Right kidney (tissue), 1 donor: ENCODE data around the gene SOX18.

Experiments used
- DNase-seq: peaks from one replicate; pipeline ENCODE4 v3.0.0-alpha.2; 2016

The SOX18 gene

GRCh38 chr20:64069209-64069613, 19.8 kb upstream of the SOX18 start:
- no peak for DNase-seq

DNA sequence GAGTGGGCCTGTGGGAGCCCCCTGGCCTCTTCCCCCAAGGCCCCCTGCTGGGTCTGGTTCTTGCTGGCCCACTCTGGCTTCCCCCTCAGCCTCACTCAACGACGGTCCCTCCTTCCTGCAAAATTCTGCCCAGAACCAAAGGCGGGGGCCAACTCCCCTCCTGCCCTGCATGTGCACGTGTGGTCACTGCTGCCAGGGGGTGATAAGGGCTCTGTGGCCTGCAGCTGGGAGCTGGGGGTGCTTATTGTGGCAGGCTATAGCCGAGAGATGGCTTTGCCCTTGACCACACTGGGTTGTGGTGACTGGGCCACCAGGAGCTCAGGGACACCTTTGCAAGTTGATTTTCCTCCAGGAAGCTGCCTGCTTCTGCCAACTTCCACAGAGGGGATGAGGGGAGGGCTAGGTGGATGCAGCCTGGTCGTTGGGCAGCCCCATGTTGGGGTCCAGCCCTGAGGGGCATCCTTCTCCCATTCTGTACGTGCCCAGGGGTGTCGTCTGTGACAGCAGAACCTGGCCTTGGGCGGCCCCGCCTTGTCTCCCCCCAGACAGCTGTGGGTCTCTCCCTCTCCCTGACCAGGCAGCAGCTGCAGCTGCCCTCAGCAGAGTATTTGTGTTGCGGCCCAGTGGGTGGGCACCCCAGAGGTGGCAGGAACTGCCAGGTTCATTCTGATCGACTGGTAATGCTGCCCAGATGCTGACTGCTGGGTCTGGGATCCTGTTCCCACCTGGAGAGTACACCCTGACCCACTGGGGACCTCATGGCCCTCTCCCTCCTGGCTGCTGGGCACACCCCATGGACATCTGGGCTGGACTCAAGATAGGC, 19.2 kb upstream of the SOX18 start:
- DNase-seq: no peak

GRCh38 chr20:64067733-64068307, 18.4 kb upstream of the SOX18 start:
- no peak for DNase-seq

- no peak for DNase-seq
Measured at GRCh38 chr20:64067005-64067632, 17.7 kb upstream of the SOX18 start.

- no peak for DNase-seq
Measured at GRCh38 chr20:64065974-64066343, 16.5 kb upstream of the SOX18 start.

DNA sequence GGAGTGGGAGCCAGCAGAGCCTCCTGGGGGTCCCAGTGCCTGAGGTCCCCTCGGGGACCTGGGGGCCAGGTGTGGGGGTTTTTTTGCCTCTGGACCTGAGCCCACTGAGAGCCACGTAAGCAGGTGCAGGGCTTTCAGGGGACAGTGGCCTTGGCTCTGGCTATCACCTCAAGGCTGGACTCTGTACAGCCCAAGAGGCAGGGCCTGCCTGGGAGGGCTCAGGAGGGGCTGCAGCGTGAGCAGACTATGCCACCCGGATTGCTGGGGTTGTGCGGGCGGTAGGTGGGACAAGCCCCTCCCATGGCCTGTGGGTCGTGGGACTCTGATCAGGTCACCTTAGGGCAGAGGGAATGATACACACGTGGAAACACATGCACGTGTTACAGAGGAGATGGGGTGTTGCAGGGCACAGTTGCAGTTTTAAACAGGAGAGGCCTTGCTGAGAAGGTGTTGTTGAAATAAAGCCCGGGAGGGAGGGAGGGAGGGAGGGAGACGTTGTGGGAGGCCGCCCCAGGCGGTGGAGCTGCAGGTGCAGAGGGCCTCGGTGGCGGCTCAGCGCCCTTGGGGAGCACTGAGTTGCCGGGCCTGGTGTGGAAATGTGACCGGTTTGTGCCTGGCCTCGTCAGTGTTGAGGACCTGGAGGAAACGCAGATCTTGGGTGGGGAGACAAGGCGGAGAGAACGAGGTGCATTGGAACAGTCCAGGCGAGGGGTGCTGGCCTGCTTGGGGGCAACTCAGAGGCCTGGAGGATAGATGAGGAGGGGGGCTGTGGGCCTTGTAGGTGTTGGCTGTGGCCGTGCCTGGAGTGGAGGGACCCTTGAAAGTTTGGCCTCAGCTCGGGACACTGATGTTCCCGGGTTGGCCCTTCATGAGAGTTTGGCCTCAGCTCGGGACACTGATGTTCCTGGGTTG, 15.9 kb upstream of the SOX18 start:
- DNase-seq: no peak

- no peak for DNase-seq
Measured at GRCh38 chr20:64064145-64064698, 14.8 kb upstream of the SOX18 start.

DNA sequence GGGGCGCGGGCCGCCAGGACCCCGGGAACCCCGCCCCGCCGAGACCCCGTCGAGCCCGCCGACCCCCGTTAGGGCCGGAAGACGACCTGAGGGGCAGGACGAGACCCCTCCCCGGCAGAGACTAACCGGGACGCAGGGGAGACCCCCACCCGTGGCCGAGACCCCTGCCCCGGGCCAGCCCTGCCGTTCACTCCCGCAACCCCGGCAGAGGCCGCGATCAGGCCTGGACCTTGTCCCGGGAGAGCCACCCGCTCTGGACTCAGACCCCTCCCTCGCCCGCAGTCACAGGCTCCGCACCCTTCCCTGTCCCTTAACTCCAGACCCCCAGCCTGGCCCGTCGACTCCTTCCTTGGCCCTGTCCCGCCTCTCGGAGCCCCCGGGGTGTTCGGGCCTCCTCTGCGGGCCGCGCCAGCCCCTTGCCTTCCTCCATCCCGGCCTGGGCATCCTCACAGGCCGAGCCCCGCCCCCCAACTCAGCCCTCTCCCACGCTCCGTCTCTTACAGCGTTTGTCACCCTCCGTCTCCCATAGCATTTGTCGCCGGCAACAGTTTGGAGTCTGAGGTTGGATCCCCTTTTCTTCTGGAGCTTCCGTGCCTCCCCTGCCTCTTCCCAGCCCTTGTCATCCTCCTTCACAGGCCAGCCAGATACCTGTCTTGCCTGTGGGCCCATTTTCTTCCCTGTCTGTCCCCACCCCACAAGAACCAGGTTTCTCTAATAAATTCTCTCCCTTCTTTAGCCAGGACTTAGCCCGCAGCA, 14.1 kb upstream of the SOX18 start:
- DNase-seq: peak; percentile 72

DNA sequence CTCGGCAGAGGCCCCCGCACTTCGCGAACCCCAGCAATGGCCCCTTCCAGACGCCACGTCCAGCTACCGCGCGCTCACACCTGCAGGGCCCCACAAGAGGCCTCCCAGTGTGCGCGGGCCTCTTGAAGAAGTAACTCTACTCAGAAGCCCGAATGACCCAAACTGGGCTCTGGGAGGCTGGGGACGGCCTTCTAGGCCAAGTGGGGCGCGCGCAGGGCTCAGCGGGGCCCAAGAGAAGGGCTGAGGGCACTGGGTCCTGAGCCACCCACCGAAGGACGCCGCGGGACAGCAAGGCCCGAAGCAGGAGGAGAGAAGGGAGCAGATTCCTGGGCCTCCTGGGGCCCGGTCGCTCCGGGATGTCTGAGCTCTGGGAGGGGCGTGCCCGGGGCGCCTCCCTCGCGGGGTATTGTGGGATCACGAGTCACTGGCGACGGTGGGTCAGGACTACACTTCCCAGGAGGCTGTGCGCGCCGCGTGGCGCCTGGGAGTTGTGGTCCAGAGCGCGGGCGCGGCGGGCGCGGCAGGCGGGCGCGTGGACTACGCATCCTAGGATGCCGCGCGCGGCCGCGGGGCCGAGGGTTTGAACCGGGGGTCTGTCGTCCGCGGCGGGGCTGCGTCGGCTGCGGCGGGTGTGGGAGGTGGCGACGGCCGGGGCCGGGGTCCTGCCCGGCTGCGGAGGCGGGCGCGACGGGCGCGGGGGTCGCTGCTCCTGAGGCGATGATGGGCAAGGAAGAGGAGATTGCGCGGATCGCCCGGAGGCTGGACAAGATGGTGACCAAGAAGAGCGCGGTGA, 13.4 kb upstream of the SOX18 start, which contains the start of gene TCEA2:
TSS of gene TCEA2 (plus strand) at position 603 of the 793 bp plus-strand sequence. CDS start at position 718, 115 bp downstream.
- peak; percentile 92 for DNase-seq

DNA sequence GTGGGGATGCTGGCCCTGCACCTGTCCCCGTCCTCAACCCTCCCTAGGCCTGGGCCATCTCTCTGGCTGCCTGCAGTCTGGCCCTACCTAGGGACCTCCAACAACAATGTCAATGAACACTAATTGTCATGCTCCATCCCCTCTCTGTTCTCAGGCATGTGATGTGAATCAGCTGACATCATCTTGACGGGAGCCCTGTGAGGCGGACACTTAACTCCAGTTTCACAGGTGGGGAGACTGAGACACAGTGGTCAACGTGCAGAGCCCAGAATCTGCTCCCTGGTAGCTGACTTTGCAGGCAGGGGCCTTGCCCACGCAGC, 12.8 kb upstream of the SOX18 start:
- no peak for DNase-seq

GRCh38 chr20:64058536-64058935, 9.1 kb upstream of the SOX18 start:
- no peak for DNase-seq

DNA sequence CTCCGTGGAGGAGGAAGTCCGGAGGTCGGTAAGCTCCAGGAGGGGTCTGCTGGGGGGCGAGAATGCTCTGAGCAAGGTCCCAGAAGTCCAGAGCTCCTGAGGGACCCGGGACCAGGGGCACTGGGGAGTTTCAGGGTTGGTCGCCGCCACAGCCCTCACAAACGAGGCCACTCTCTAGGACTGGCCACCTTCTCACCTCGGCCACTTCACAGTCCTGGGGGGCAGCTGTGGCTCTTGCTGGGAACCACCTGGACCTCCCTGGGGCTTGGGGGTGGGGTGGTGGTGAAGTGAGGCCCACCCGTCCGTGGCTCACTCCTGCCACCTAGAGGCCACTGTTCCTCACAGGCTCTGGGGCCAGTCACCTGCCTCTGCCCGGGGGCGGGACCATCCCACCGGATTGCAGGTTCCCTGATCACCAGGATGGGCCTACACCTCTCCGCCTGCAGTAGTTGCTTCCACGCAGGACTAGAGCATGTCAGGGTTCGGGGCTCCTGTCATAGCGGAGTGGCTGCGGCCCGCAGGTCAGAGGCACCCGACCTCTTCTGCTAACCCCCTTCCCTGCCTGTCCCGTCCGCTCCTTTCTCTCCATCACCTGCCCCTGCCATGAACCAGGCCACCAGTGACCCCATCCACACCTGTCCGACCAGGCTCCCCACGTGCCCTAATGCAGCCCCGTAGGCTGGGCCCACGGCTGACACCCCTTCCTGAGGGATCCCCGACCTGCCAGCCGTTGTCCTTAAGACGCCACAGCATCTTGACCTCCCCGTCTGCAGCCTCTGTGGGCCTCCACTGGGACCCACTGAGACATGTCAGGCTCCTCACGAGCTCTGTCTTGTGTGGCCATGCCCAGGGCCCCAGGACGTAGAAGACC, 8.4 kb upstream of the SOX18 start:
- DNase-seq: peak; percentile 70

DNA sequence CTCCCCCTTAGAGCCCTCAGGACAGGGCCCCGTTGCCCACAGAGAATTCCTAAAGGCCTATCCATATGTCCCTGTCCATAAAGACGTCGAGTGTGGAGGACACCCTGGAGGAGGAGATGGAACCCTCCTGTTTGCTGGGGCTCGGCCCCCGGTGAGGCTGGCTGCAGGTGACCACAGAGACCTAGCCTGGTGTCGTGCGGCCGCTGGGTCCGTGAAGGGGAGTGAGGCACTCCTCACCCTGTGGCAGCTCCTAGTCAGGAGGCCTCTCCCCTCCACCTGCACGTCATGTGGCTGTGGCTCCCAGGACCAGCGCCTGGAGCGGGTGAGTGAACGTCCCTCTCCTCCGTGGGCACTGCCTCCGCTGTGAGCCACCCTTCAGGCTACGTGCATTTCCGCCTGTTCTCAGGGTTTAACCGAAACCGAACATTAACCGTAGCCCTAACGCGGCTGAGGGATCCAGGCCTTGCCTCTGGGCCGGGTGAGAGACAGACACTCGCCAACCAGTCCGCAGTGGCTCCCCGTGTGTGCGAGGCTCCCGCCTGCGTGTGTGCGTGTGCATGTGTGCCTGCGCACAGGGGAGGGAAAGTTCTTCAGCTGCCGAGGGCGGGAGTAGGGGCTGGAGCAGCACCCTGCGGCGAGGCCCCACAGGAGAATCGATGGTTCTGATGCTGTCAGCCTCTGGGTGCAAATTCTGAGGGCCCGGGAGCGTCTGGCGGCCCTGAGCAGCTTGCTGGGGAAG, 7.6 kb upstream of the SOX18 start:
- no peak for DNase-seq

GRCh38 chr20:64056639-64056888, 7.1 kb upstream of the SOX18 start:
- no peak for DNase-seq

- DNase-seq: no peak
Measured at GRCh38 chr20:64055893-64056638, 6.6 kb upstream of the SOX18 start.

GRCh38 chr20:64055396-64055892, 6.0 kb upstream of the SOX18 start:
- no peak for DNase-seq

DNA sequence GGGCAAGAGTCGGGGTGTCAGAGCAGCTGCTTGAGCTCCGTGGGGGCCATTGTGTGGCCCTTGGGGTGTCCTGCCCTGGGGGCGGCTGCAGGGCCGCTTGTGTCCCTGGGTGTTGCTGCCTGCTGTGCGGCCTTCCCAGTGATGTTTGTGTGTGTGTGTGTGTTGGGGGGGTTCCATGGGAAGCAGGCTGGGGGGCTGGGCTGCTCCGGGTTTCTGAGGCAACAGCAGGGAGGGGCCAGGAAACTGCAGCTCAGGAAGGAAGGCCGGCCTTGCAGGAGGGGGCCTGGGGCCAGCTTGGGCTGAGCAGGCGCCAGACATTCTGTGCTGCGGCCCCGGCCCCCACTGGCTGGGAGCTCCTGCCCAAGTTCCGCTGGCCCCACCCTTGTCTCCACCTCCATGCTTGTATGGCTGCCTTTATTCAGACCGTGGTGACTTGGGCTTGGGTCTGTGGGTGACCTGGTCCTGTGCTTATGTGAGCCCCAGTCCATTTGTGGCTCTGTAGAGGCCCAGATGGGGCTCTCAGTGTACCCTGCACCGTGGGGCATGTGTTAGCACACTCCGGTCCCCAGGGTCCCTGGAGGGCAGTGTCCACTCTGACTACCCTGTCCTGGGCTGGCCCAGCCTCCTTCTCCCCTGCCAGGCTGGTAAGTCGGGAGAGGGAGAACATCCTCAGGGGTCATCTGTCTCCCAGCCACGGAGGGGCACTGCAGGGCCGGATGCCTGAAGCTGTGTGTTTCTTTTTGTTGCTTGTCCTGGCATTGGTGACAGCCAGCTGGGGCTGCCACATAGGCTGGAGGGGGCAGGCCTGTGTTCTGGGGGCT, 4.6 kb upstream of the SOX18 start:
- DNase-seq: peak; percentile 55
